Spleen (tissue), 11 donors: ENCODE results near the gene SLAMF9. TPM values are rescaled to one million over a fixed set of nuclear protein-coding genes. Genes with fewer than 3 reads are reported as not detected.

Experiments used
- DNase-seq: peaks from one replicate; pipeline ENCODE4 v3.0.0-alpha.2; 2020
- H3K27ac ChIP-seq, 8 donors: fragments of 200-600 bp; sonication (generic) in 7 of 8; 1 replicate in 4 of 8; 2 replicates in 4 of 8; pipeline versions ENCODE4 v1.5.0 to v1.8.0; 2016 to 2021; ENCODE audit warnings: inconsistent platforms in 4 of 8, mild to moderate bottlenecking in 4 of 8, moderate library complexity in 1 of 8
- H3K27me3 ChIP-seq, 7 donors: fragments of 200-600 bp; sonication (generic) in 6 of 7; replicated peaks in 1 of 7; 1 replicate in 4 of 7; 2 replicates in 3 of 7; pipeline versions ENCODE4 v1.5.0 to v1.8.0; 2016 to 2021; ENCODE audit warnings: inconsistent platforms in 3 of 7, mild to moderate bottlenecking in 1 of 7
- H3K36me3 ChIP-seq, 6 donors: fragments of 200-600 bp; sonication (generic) in 5 of 6; 1 replicate in 4 of 6; 2 replicates in 2 of 6; pipeline versions ENCODE4 v1.5.0 to v1.8.0; 2016 to 2021; ENCODE audit warnings: inconsistent platforms in 2 of 6
- H3K4me1 ChIP-seq, 6 donors: fragments of 200-600 bp; sonication (generic) in 5 of 6; 1 replicate in 3 of 6; 2 replicates in 3 of 6; pipeline versions ENCODE4 v1.5.0 to v1.8.0; 2016 to 2021; ENCODE audit warnings: inconsistent platforms in 3 of 6
- H3K4me3 ChIP-seq, 8 donors: fragments of 200-600 bp; sonication (generic) in 7 of 8; 1 replicate in 4 of 8; 2 replicates in 4 of 8; pipeline versions ENCODE4 v1.5.0 to v1.8.0; 2016 to 2021; ENCODE audit warnings: inconsistent platforms in 4 of 8, mild to moderate bottlenecking in 4 of 8, moderate library complexity in 2 of 8
- H3K9me3 ChIP-seq, 8 donors: fragments of 200-600 bp; sonication (generic) in 7 of 8; 1 replicate in 4 of 8; 2 replicates in 4 of 8; pipeline versions ENCODE4 v1.5.0 to v1.8.0; 2016 to 2021; ENCODE audit warnings: inconsistent platforms in 4 of 8
- CTCF ChIP-seq, 11 experiments: fragments of 200-600 bp in 7 of 11; fragments of 450-650 bp in 4 of 11; sonication (generic) in 4 of 11; IDR thresholded peaks in 8 of 11; conservative IDR thresholded peaks in 3 of 11; 1 replicate in 7 of 11; 2 replicates in 4 of 11; pipeline versions ENCODE4 v1.4.0 to v1.8.0; 2016 to 2021; ENCODE audit warnings: antibody characterized with exemption in 11 of 11, inconsistent platforms in 4 of 11, mild to moderate bottlenecking in 1 of 11
- POLR2A ChIP-seq, 3 donors: fragments of 450-650 bp; IDR thresholded peaks; one replicate each; pipeline ENCODE4 v1.5.1; 2017; ENCODE audit warnings: antibody characterized with exemption in 3 of 3, mild to moderate bottlenecking in 1 of 3
- POLR2AphosphoS5 ChIP-seq, 3 donors: sonication (generic); formaldehyde crosslinking; IDR thresholded peaks; one replicate each; pipeline ENCODE4 v1.5.1; 2017; ENCODE audit warnings: antibody characterized with exemption in 3 of 3
- WGBS, 5 donors: extraction: QIAGEN DNeasy Blood & Tissue Kit in 3 of 5; methylation state at CpG; one replicate each; pipeline versions ENCODE4 v1.1.5 to v1.1.7; 2013 to 2018; 5-methylcytosine and 5-hydroxymethylcytosine counted together
- intact Hi-C: fragments of 100-400 bp; cut with DNase I; formaldehyde crosslinking; loops from one replicate; pipeline ENCODE4 v1.15.0; 2023; ENCODE audit warnings: low total_unique reads
- polyA plus RNA-seq, 3 donors: library from polyadenylated mRNA; stranded (reverse); fragments of 200-250 nt; gene quantifications; one replicate each; pipeline ENCODE4 v1.2.1, GENCODE V29; 2013
- total RNA-seq, 7 donors: library from RNA; depleted of rRNA in 3 of 7; stranded (reverse); fragments of >200 nt in 3 of 7; fragmentation: NEBNext Ultra II Directional in 4 of 7; extraction: Animal tissue kit (Norgen Biotek cat#: 25700) in 4 of 7; gene quantifications; one replicate each; pipeline versions ENCODE4 v1.1.0 to v1.2.1, GENCODE V29; 2016 to 2021
- donor health status: healthy with polysubstance abuse.
- donor health status: DM: no; HTN: no; CAD: no; lungs with moderate emphysema.
- donor health status: DM: no; HTN: no; CAD: no.
- donor health status: Bipolar disorder and iron deficiency.
- donor health status: healthy.
- donor health status: DM: no; HTN: no; CAD: no.
- donor health status: DM: yes; HTN: yes; CAD: no.

The SLAMF9 gene
- total and polyA plus RNA-seq, 10 donors = 0.14 to 1.3 (median 0.46) TPM; not detected in 4

- Histone ChIP-seq H3K4me1 (peaks cover 0 to 18% (median 12%) of the 10 kb centered on the region in 6 donors), H3K27ac (no peak overlapping the region), H3K9me3 (no peaks in the 10 kb centered on the region), H3K27me3 (peaks cover 0 to 54% (median 21%) of the 10 kb centered on the region in 7 donors), H3K36me3 (no peaks in the 10 kb centered on the region), H3K4me3 (no peak overlapping the region)
- intact Hi-C loops = no loop called here
- TF ChIP-seq CTCF (IDR thresholded peaks at IDR 0.05 in 8 of 11, conservative IDR thresholded peaks at IDR 0.05 in 3 of 11) = no peak
- no peak for TF ChIP-seq POLR2AphosphoS5 (IDR thresholded peaks at IDR 0.05)
- TF ChIP-seq POLR2A (IDR thresholded peaks at IDR 0.05) = no peak
- DNase-seq = peak; percentile 40
- WGBS, 5 donors = 73 to 94% (median 82%) methylated on average over 5 of the region's 5 CpGs
Observed at GRCh38 chr1:159943278-159943640, 10.8 kb downstream of the SLAMF9 start.

GRCh38 chr1:159942632-159943277 lies 11.3 kb downstream of the SLAMF9 start:
- WGBS, 5 donors = 85 to 92% (median 90%) methylated on average over 15 of the region's 15 CpGs
- TF ChIP-seq POLR2A (IDR thresholded peaks at IDR 0.05) (no peak), CTCF (IDR thresholded peaks at IDR 0.05 in 8 of 11, conservative IDR thresholded peaks at IDR 0.05 in 3 of 11) (no peak)
- no peak overlapping the region for H3K4me3 ChIP-seq

GRCh38 chr1:159941591-159942560 lies 12.2 kb downstream of the SLAMF9 start:
- DNase-seq = peak; percentile 52
- intact Hi-C loops = no loop called here

More at GRCh38 chr1:159942632-159943277, 11.3 kb downstream of the SLAMF9 start:
- Histone ChIP-seq H3K4me1 (peaks cover 0 to 23% (median 15%) of the 10 kb centered on the region in 6 donors), H3K36me3 (no peaks in the 10 kb centered on the region), H3K27ac (no peak overlapping the region), H3K9me3 (no peaks in the 10 kb centered on the region), H3K27me3 (peaks cover 0 to 54% (median 21%) of the 10 kb centered on the region in 7 donors)
- intact Hi-C loops = no loop called here
- peak; percentile 33 for DNase-seq

More at GRCh38 chr1:159941591-159942560, 12.2 kb downstream of the SLAMF9 start:
- H3K4me1 ChIP-seq = peaks cover 5 to 31% (median 23%) of the 10 kb centered on the region in 6 donors
- H3K4me3 ChIP-seq = no peak overlapping the region
- no peaks in the 10 kb centered on the region for H3K9me3 ChIP-seq
- H3K27ac ChIP-seq = no peak overlapping the region
- no peak for TF ChIP-seq CTCF (IDR thresholded peaks at IDR 0.05 in 8 of 11, conservative IDR thresholded peaks at IDR 0.05 in 3 of 11)
- no peak for TF ChIP-seq POLR2A (IDR thresholded peaks at IDR 0.05)
- TF ChIP-seq POLR2AphosphoS5 (IDR thresholded peaks at IDR 0.05) = no peak
- peaks cover 0 to 62% (median 21%) of the 10 kb centered on the region in 7 donors for H3K27me3 ChIP-seq
- WGBS, 5 donors = 77 to 88% (median 81%) methylated on average over 12 to 15 of the region's 15 CpGs
- no peaks in the 10 kb centered on the region for H3K36me3 ChIP-seq
